CD4-positive, alpha-beta T cell treated with Interleukin-15 for 1 hour (primary cell): ENCODE data around the gene HSPG2.
A peak's percentile ranks its signal among the peaks of the same experiment; 100 is the strongest.
"Not testable (repeated sequence)": the region's sequence is repeated elsewhere in the genome, so short reads cannot be mapped to it uniquely, and the experiment has no call there.

Source experiments
- DNase-seq: peaks from one replicate; pipeline ENCODE4 v3.0.0-alpha.2; 2020

Gene HSPG2

DNA sequence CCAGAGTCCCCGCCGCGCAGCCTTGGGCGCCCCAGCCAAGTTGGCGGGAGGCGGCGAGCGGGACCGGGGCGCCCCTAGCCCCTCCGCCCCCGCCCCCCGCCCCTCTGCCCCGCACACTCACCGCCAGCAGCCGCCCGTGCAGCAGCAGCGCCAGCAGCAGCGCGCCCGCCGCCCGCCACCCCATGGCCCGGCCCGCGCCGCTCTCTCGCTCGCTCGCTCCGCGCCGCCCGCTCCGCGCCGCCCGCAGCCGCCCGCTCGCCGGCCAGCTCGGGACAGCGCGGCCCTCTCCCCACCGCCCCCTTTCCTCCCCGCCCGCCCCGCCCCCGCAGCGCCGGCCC is at the start of gene HSPG2:
HSPG2 (minus strand) TSS at position 277 of the 338 bp plus-strand sequence; CDS start at position 184, 93 bp downstream.
- no peak for DNase-seq

DNA sequence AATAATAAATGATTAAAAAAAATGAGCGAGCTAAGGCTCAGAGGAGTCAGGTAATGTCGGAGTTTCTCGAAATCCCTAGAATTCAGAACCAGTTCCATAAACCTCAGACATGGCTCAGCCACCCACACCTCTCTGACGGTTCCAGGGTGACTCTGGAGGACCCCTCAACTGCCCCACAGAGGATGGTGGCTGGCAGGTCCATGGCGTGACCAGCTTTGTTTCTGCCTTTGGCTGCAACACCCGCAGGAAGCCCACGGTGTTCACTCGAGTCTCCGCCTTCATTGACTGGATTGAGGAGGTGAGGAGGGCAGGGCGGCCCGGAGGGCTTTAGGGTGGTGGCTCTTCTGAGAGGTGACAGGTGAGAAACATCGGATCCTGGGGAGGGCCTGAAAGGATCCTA is 49.3 kb upstream of the HSPG2 start:
- not testable (repeated sequence) for DNase-seq

- DNase-seq, result not testable (repeated sequence)
Observed at GRCh38 chr1:21985893-21986292, 48.8 kb upstream of the HSPG2 start.

GRCh38 chr1:21983539-21983938 is 46.4 kb upstream of the HSPG2 start:
- not testable (repeated sequence) for DNase-seq

DNA sequence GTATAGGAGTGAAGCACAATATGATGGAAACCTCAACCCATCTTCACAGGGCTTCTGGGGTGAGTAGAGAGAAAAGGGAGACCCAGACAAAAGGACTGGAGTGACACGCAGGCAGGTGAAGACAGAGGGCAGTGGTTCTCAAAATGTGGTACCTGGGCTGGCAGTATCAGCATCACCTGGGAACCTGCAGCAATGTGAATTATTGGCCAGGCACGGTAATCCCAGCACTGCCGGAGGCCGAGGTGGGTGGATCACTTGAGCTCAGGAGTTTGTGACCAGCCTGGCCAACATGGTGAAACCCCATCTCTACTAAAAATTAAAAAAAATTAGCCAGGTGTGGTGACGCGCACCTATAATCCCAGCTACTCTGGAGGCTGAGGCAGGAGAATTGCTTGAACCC is 45.0 kb upstream of the HSPG2 start:
- not testable (repeated sequence) for DNase-seq

DNA sequence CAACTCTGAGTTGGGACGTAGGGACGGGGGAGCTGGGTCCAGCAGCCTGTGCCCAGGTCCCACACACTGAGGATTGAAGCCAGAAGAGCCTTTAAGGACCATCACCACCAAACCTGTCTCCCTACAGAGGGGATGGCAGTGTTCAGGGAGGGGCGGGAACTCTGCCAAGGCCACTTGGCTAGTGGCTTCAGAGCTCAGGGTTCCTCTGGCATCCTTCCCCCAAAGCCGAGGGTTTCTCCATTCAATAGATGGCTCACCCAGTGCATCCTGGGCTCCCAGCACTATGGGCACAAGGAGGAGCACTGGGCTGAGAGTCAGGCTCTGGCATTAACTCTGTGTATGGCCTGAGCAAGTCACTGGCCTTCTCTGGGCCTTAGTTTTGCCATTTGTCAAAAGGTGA is 44.1 kb upstream of the HSPG2 start:
- DNase-seq, result not testable (repeated sequence)

DNA sequence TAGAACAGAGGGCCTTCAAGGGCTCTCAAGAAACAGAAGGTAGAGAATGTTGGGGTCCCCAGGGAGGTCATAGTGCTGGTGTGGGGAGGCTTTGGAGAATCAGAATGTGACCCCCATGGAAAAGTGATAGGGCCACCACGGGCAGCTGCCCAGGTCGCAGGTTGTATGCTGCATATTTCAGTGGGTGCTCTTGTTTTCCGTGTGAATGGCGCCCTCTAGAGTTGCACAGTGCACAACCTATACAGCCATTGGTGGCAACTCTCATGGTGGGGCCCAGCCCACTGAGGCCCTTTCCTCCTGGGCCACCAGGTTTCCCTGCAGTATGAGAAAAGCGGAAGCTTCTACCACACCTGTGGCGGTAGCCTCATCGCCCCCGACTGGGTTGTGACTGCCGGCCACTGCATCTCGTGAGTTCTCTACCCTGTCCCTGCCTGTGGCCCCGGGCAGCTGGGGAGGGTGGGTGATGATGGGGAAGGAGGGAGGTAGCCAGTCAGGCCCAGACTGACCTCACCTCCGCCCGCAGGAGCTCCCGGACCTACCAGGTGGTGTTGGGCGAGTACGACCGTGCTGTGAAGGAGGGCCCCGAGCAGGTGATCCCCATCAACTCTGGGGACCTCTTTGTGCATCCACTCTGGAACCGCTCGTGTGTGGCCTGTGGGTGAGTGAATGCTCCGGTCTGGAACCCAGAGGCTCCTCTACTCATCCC is 43.6 kb upstream of the HSPG2 start:
- DNase-seq, result not testable (repeated sequence)

GRCh38 chr1:21978209-21978608 is 41.1 kb upstream of the HSPG2 start:
- DNase-seq, result not testable (repeated sequence)

GRCh38 chr1:21976703-21977239 is 39.7 kb upstream of the HSPG2 start, which contains the start of gene CELA3B:
Gene CELA3B (plus strand): TSS chr1:21977022. CDS start chr1:21977040, 18 bp downstream.
- not testable (repeated sequence) for DNase-seq

- not testable (repeated sequence) for DNase-seq
Observed at GRCh38 chr1:21975296-21975695, 38.2 kb upstream of the HSPG2 start.

DNA sequence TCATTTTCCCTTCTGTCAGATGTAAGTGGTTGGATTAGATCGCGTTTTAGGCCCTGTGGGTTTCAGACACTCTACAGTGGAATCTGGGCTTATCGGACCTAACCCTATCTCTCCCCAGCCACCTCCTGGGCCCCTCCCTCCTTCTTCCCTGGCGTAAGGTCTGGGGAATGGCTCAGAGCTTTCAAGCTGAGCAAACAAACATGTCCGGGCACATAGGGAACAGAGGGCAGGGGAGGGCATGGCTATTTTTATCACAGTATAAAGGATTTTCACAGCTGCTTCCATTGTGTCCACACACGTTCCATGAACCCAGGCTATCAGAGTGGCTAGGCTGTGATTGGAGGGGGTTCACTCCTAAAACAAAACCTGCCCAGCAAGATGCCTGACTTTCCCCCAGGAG is 37.6 kb upstream of the HSPG2 start:
- DNase-seq, result not testable (repeated sequence)

GRCh38 chr1:21973948-21974347 is 36.8 kb upstream of the HSPG2 start:
- DNase-seq, result not testable (repeated sequence)

DNA sequence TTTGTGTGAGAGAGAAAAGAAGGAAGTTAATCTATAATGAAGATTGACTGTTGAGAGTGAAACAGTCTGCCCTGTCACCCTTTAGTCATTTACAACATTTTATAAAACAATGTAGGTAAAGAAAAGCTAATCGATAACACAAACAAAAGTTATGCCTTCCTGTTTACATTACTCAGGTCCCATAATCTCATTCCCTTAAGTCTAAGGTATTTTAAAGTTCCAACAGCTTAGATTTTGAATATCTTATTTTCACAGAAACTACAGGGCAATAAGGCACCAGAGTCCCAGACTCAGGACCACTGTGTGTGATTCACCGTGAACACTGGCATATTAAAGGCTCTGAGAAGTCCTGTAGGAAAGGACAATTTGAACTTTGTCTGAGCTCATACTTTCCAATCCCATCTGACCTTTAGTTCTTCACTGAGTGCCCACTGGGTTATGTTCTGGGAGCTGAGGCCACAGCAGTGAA is 35.9 kb upstream of the HSPG2 start:
- DNase-seq, result not testable (repeated sequence)

- DNase-seq, result not testable (repeated sequence)
Observed at GRCh38 chr1:21970523-21970922, 33.4 kb upstream of the HSPG2 start.

DNA sequence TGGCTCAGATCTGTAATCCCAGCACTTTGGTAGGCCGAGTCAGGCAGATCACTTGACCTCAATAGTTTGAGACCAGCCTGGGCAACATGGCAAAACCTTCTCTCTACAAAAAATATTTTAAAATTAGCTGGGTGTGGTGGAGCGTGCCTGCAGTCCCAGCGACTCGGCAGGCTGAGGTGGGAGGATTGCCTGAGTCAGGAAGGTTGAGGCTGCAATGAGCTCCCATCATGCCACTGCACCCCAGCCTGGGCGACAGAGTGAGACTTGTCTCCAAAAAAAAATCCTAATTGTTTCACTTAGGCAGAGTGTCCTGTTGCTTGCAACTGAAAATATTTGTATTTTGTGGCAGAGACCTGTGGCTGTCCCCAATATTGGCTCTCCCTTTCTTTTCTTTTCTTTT is 32.0 kb upstream of the HSPG2 start:
- DNase-seq, result not testable (repeated sequence)

DNA sequence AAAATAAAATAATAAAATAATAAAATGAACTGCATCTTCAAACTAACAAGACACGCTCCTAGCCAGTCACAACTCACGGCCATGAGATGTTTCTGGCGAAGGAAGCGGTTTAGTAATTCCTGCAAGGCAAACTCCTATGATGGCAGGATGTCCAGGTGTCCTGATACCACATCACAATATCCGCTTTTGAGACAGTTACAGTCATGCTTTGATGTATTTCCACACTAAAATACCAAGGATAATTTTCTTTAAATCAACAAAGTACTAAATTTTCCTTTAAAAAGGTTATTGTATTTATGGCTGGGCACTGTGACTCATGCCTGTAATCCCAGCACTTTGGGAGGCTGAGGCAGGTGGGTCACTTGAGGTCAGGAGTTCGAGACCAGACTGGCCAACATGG is 30.1 kb upstream of the HSPG2 start:
- DNase-seq, result not testable (repeated sequence)

DNA sequence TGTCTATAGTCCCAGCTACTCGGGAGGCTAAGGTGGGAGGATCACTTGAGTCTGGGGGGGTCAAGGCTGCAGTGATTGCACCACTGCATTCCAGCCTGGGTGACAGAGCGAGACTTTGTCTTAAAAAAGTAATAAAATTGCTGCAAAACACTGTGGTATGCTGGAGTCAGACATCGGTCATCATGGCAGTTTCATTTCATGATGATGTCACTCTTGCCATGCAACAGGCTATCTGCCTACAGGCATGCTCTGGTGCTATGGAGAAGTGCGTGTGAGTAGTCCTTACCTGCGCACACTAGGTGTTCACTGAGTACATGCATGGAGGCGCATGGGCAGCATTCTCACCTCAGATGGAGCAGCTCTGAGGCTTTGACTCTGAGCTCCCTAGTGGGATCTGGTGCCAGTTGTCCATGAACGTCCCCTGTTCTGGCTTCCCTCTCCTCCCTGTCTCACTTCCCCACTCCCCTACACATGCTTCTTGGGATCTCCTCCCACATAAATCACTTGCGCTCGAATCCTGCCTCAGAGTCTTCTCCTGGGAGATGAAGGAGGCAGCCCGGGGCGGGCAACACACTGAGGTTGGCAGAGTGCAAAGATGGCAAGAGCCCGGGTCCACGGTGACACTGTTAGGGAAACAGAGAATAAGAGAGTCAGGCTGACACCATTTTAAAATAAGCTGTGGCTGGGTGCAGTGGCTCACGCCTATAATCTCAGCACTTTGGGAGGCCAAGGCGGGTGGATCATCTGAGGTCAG is 29.3 kb upstream of the HSPG2 start:
- DNase-seq, result no peak

DNA sequence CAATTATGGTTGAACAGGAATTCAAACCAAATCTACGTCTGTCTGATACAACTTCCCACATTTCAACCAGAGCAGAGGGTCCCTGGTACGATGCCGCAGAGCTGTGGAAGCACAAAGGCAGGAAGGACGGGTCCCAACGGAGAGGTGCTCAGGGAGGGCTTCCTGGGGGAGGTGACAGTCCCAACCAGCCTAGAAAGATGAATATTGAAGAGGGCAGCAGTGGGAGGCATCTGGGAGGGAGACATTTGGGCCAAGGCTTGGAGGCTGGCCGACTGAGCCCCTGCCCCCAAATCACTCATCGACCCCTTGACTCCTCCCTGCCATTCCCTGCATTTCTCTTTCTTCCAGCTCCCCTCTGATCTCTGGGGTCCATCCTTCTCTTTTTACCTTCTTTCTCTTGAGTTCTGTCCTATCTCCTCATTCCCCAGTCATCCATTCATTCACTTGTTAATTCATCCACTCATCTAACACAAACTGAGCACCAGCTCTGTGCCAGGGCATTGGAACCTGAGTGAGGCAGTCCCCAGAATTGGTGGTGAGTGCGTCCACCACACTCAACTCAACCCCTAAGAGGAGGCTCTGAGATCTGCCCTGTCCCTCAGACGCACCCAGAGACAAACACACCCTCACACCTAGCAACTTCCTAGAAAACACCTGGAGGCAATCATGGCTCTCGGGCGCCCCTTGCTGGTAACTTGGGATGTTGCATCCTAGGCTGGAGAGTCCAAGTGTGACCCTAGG is 26.5 kb upstream of the HSPG2 start:
- DNase-seq, result peak; percentile 73

DNA sequence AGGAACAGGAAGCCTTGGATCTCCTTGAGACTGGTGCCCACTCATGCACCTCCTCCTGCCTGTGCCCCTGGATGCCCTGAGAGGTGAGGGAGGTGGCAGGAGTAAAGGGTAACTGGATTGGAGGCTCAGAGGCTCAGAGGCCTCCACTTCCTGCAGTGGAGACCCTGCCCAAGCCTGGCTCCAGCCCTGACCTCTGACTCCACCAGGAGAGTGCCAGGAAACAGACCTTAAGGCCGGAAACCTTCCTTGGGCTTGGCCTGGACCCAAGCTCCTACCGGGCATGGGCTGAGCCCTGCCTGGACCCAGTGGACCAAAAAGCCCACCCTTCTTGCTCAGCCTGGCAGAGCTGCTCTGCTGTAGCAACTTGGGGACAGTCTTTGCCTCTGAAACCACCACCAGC is 24.7 kb upstream of the HSPG2 start:
- DNase-seq, result no peak

DNA sequence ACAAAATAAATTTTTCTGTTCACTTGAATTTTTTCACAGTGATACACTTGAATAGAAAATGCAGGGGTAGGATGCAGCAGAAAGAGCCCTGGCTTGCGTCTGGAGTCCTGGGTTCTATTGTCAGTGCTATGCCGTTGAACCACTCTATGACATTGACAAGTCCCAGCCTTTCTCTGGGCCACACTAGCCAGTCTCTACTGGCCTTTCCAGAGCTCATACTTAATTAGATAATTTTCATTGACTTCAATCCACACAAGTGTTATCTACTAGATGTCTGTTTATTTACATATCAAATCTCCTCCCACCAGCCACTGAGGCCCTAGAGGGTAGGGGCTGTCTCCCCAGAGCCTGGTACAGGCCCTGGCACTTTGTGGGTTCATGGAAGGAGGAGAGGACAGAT is 24.2 kb upstream of the HSPG2 start:
- DNase-seq, result no peak

- DNase-seq, result peak; percentile 78
Observed at GRCh38 chr1:21956720-21957552, 19.8 kb upstream of the HSPG2 start.
